RPMI8226 (cell line): ENCODE results near the gene BDH2.
A peak's percentile ranks its signal among the peaks of the same experiment; 100 is the strongest.

ENCODE experiments used
- DNase-seq: peaks from one replicate; pipeline ENCODE4 v3.0.0-alpha.2; 2015

The BDH2 gene

DNA sequence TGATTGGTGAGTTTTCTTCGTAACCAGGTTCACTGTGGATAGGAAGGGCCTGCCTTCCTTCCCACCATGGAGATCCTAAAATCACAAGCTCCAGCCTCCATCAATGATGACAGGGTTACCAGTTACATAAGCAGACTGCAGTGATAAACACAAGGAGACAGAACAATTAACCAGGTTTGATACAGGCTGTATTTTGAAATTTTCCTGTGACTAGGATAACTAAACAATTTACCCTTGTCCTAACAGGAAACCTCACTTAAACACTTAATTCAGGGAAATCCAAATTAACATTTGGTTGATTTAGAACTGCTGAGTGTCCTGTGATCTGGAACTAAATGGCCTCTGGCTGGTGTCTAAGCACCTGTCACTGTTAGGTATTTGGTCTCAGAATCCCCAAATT lies 20.0 kb downstream of the BDH2 start:
- no peak for DNase-seq

- DNase-seq: peak; percentile 50
Observed at GRCh38 chr4:103076747-103077347, 22.8 kb downstream of the BDH2 start, which contains the start of gene SLC9B2. TSS of gene SLC9B2 (minus strand) at chr4:103076761. CDS start at chr4:103067550, 9,211 bp downstream.

DNA sequence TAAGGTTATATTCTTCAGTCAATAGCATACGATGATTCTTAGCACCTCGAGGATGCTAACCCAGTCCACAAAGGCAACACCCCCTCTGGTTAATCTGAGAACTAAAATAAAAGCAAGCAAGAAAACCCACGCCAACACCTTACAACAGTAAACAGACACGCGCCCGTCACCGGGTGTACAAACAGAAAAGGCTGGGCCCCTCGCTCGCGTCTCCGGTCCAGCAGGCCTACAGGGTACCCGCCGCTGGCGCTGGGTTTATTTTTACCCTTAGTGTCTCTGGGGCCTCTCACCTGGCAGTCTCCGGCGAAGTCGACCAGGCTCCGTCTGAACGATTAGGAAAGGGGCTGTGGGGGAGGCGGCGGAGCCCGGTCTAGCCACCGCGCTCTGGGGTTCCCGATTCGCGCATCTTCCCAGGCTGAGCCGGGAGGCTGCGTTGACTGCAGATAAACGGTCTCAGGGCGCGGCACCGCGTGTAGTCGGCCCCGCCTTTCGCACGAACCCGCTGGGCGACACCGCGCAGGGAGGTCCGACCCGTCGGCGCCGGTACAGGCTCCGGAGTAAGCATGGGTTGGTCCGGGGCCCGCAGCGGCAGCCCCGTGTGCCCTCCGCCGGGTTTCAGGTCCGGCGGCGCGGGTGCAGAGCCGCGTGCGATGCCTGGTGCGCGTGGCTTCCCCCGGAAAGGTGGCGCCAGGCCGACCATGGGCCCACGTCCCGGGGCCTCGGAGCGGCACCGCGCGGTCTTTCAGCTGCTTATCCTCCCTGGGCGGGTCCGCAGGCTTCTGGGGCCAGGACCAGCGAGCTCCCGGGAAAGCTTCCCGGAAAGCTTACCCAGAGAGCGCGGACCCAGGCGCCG lies 23.5 kb downstream of the BDH2 start:
- DNase-seq: peak; percentile 55

GRCh38 chr4:103075435-103075893 lies 24.2 kb downstream of the BDH2 start:
- DNase-seq: peak; percentile 21

- DNase-seq: peak; percentile 26
Observed at GRCh38 chr4:103074744-103075434, 24.7 kb downstream of the BDH2 start.

- no peak for DNase-seq
Observed at GRCh38 chr4:103073792-103074438, 25.7 kb downstream of the BDH2 start.

- no peak for DNase-seq
Observed at GRCh38 chr4:103067841-103068547, 31.6 kb downstream of the BDH2 start.

GRCh38 chr4:103060453-103061148 lies 39.0 kb downstream of the BDH2 start:
- DNase-seq: no peak

DNA sequence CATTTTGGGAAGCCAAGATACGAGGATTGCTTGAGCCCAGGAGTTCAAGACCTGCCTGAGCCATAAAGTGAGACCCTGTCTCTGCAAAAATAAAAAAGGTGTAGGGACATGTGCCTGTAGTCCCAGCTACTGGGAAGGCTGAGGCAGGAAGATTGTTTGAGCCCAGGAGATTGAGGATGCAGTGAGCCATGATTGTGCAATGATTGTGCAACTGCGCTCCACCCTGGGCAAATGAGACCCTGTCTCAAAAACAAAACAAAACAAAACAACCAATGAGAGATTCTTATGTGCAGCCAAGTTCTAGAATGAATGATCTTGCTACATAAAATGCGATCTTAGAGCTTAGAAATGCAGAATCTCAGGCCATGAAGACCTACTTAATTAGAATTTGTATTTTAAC lies 45.6 kb downstream of the BDH2 start:
- DNase-seq: no peak

GRCh38 chr4:103052779-103053178 lies 46.9 kb downstream of the BDH2 start:
- DNase-seq: no peak

GRCh38 chr4:103052145-103052544 lies 47.5 kb downstream of the BDH2 start:
- DNase-seq: no peak

- DNase-seq: no peak
Observed at GRCh38 chr4:103050736-103051436, 48.7 kb downstream of the BDH2 start.

GRCh38 chr4:103046416-103047290 lies 53.0 kb downstream of the BDH2 start:
- peak; percentile 56 for DNase-seq

DNA sequence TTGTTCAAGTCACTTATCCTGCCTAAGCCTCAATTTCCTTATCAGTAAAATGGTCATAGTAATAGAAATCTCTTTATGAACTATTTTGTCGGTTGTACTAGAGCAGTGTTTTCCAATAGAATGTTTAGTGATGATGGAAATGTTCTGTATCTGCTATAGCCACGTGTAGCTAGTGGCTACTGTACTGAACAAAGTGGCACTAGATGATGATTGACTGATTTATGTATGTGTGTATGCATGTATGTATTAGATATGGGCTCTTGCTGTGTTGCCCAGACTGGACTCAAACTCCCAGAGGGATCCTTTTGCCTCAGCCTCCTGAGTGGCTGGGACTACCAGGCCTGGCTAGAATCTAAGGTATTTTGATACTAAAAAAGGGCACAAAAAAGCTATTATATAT lies 55.5 kb downstream of the BDH2 start:
- DNase-seq: no peak

GRCh38 chr4:103036169-103036568 lies 63.5 kb downstream of the BDH2 start:
- DNase-seq: no peak

DNA sequence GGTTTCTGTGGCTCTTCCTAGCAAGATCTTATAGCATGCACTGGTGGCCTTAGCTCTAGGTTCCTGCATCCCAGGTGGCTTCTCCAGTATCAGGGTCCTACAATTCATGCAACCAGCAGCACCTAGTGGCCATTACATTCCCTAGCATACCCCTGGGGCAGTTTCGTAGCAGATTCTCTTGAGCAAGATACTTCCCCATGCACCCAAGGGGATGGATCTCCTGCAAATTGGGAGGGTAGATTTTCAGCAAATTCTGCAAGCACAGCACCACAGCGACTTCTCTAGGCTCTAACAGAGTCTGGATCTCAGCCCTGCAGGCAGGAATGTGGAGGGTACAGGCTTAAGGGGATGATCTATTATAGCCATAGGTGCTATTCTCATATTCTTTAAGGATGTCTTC lies 67.1 kb downstream of the BDH2 start:
- peak; percentile 39 for DNase-seq

DNA sequence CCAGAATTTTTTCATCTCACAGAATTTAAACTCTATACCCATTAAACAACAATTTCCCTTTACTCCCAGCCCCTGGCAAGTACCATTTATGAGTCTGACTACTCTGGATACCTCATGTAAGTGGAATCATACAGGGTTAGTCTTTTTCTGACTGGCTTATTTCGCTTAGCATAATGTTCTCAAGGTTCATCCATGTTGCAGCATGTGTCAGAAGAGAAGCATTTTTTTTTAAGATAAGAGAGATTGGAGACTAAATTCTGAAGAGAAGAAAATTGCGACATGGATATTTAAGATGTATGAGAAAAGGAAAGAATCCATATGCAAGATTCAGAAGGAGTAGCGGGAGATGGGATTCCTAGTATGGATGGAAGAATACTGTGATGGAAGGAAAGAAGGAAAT lies 68.8 kb downstream of the BDH2 start:
- no peak for DNase-seq

DNA sequence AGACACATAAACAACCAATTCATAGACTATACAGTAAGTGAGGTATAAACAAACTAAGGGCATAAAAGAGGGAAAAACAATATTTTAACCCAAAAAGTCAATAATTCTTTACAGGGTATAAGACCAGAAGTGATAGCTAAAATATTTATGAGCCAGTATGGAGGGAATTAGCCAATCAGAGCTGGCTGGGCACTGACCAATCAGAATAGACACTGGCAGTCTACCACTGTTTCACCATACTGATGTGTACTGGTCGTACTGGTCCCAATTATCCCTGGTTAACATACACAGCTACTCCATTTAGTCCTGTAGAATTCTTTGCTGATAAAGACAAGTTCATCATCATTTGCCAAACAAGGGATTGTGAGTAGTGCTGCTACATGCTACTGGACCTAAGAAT lies 70.3 kb downstream of the BDH2 start:
- no peak for DNase-seq
